Glutamatergic neuron (in vitro differentiated cells): ENCODE results near the gene EZH2. TPM values are rescaled to one million over a fixed set of nuclear protein-coding genes. Genes with fewer than 3 reads are reported as not detected.

Experiments
- DNase-seq: peaks from one replicate; pipeline ENCODE4 v3.0.0; 2022
- H3K27ac Mint-ChIP-seq: one replicate; pipeline ENCODE4 v1.8.0; 2020; ENCODE audit warnings: mild to moderate bottlenecking, mixed read lengths, inconsistent platforms; ENCODE audit not compliant: unreplicated experiment
- H3K27me3 Mint-ChIP-seq: one replicate; pipeline ENCODE4 v1.8.0; 2020; ENCODE audit warnings: mild to moderate bottlenecking, moderate library complexity, mixed read lengths, inconsistent platforms; ENCODE audit not compliant: unreplicated experiment
- H3K36me3 Mint-ChIP-seq: one replicate; pipeline ENCODE4 v1.8.0; 2020; ENCODE audit warnings: mild to moderate bottlenecking, mixed read lengths, inconsistent platforms; ENCODE audit not compliant: unreplicated experiment
- H3K4me1 Mint-ChIP-seq: one replicate; pipeline ENCODE4 v1.8.0; 2020; ENCODE audit warnings: mild to moderate bottlenecking, low read depth, mixed read lengths, inconsistent platforms; ENCODE audit not compliant: unreplicated experiment
- H3K4me3 Mint-ChIP-seq: one replicate; pipeline ENCODE4 v1.8.0; 2020; ENCODE audit warnings: mild to moderate bottlenecking, mixed read lengths, inconsistent platforms; ENCODE audit not compliant: unreplicated experiment
- H3K9me3 Mint-ChIP-seq: one replicate; pipeline ENCODE4 v1.8.0; 2020; ENCODE audit warnings: mild to moderate bottlenecking, moderate library complexity, mixed read lengths, inconsistent platforms; ENCODE audit not compliant: unreplicated experiment
- CTCF ChIP-seq: fragments of 200-600 bp; sonication (generic); IDR thresholded peaks from one replicate; pipeline ENCODE4 v1.5.0; 2021; ENCODE audit not compliant: partially characterized antibody, unreplicated experiment
- total RNA-seq: library from RNA; stranded (reverse); fragmentation: NEBNext Ultra II Directional; extraction: Animal tissue kit (Norgen Biotek cat#: 25700); gene quantifications from one replicate; pipeline ENCODE4 v1.2.1, GENCODE V29; 2021; ENCODE audit not compliant: unreplicated experiment

The EZH2 gene
- total RNA-seq, 1 donor from 2014 or later: 314 TPM

GRCh38 chr7:148811892-148812291 lies 72.2 kb downstream of the EZH2 start:
- Mint-ChIP-seq H3K36me3 (no peaks in the 10 kb centered on the region), H3K4me1 (peaks cover 38% of the 10 kb centered on the region), H3K4me3 (no peak overlapping the region), H3K27ac (peak overlapping the region; percentile 57), H3K27me3 (peaks cover 14% of the 10 kb centered on the region), H3K9me3 (peaks cover 16% of the 10 kb centered on the region)
- no peak for DNase-seq
- no peak for TF ChIP-seq CTCF

GRCh38 chr7:148809856-148810255 lies 74.2 kb downstream of the EZH2 start:
- Mint-ChIP-seq H3K9me3 (peaks cover 23% of the 10 kb centered on the region), H3K27ac (peak overlapping the region; percentile 91), H3K36me3 (no peaks in the 10 kb centered on the region), H3K27me3 (peaks cover 23% of the 10 kb centered on the region), H3K4me3 (peak overlapping the region; percentile 74), H3K4me1 (peaks cover 39% of the 10 kb centered on the region)
- no peak for TF ChIP-seq CTCF
- peak; percentile 35 for DNase-seq

GRCh38 chr7:148807436-148807835 lies 76.7 kb downstream of the EZH2 start:
- Mint-ChIP-seq H3K27ac (peak overlapping the region; percentile 78), H3K27me3 (peaks cover 26% of the 10 kb centered on the region), H3K9me3 (peaks cover 29% of the 10 kb centered on the region), H3K36me3 (no peaks in the 10 kb centered on the region), H3K4me3 (peak overlapping the region; percentile 22), H3K4me1 (peaks cover 39% of the 10 kb centered on the region)
- DNase-seq: no peak
- no peak for TF ChIP-seq CTCF

GRCh38 chr7:148806187-148806586 lies 77.9 kb downstream of the EZH2 start:
- Mint-ChIP-seq H3K4me3 (no peak overlapping the region), H3K27ac (peak overlapping the region; percentile 76), H3K27me3 (peaks cover 29% of the 10 kb centered on the region)

More at GRCh38 chr7:148806187-148806586, 77.9 kb downstream of the EZH2 start:
- peaks cover 34% of the 10 kb centered on the region for H3K9me3 Mint-ChIP-seq
- TF ChIP-seq CTCF: no peak
- DNase-seq: no peak
- H3K4me1 Mint-ChIP-seq: peaks cover 37% of the 10 kb centered on the region
- H3K36me3 Mint-ChIP-seq: no peaks in the 10 kb centered on the region
